Astrocyte of the spinal cord (primary cell): ENCODE measurements around the gene TSFM.

Experiments used
- DNase-seq: peaks from one replicate; pipeline ENCODE4 v3.0.0; 2011; ENCODE audit warnings: low read depth, low spot score
- H3K4me3 ChIP-seq: 2 replicates; pipeline ENCODE4 v1.5.1; 2011; ENCODE audit warnings: low read depth, mild to moderate bottlenecking, low read length, moderate library complexity
- in situ Hi-C: cut with HindIII; loops from 2 replicates; pipeline ENCODE4 v1.10.0; 2017; ENCODE audit warnings: low sequenced_read_pairs
- TF ChIP-seq, protein P1 (sequence below): IDR thresholded peaks from 2 replicates; pipeline ENCODE4 v1.5.1; 2012; ENCODE audit warnings: low read depth, mild to moderate bottlenecking, low read length, inconsistent platforms

The TSFM gene

DNA sequence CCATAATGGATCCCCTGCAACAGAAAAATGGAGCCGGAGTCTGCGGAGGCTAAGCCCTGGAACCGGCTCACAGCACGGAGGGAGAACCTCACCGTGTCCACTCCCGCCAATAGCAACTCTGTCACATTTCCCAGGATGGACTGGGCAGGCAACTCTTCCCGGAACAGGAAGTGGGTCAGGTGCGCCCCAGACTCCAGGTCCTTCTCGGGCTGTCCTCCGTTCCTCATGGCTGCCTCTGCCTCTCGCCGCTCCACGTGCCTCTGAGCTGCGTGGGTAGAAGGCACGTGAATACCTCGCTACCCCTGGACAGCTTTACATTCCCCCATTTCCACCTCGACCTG, 18.0 kb upstream of the TSFM start:
- H3K4me3 ChIP-seq: no peak overlapping the region
- no peak for DNase-seq
- TF ChIP-seq, protein P1, sequence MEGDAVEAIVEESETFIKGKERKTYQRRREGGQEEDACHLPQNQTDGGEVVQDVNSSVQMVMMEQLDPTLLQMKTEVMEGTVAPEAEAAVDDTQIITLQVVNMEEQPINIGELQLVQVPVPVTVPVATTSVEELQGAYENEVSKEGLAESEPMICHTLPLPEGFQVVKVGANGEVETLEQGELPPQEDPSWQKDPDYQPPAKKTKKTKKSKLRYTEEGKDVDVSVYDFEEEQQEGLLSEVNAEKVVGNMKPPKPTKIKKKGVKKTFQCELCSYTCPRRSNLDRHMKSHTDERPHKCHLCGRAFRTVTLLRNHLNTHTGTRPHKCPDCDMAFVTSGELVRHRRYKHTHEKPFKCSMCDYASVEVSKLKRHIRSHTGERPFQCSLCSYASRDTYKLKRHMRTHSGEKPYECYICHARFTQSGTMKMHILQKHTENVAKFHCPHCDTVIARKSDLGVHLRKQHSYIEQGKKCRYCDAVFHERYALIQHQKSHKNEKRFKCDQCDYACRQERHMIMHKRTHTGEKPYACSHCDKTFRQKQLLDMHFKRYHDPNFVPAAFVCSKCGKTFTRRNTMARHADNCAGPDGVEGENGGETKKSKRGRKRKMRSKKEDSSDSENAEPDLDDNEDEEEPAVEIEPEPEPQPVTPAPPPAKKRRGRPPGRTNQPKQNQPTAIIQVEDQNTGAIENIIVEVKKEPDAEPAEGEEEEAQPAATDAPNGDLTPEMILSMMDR: no peak
- in situ Hi-C loops: no loop called here

DNA sequence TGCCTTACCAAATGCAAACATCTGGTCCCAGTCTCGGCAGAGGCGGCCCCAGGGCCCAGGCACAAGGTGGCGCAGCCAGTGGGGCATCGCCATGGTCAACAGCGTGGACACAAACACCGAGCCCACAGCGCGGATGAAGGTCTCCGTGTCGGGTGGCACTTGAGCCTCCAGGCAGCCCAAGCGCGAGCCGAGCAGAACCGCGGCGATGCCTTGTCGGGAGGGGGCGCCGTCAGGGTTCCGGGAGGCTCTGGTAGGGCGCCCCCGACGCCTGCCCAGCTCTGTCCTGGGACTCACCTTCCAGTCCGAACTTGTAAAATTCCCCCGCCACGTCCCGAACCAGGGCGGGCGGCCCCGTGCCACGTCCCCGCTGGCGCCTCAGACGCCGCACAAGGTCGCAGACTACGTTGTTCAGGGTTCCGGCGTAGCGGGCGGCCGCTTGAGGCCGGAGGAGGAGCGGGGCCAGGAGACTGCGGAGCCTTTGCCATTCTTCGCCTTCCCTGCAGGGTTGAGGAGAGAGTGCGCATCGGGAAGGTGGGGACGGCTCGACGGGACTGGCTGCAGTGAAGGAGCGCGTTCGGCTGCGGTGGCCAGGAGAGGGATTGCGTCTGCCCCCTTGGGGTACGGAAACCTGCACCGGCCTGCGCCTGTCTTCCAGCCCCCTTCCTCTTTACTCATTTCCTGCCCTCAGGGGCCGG, 17.4 kb upstream of the TSFM start:
- no peak for DNase-seq
- TF ChIP-seq, protein P1: peak; percentile 45
- in situ Hi-C loops: no loop called here
- peak overlapping the region; percentile 17 for H3K4me3 ChIP-seq

DNA sequence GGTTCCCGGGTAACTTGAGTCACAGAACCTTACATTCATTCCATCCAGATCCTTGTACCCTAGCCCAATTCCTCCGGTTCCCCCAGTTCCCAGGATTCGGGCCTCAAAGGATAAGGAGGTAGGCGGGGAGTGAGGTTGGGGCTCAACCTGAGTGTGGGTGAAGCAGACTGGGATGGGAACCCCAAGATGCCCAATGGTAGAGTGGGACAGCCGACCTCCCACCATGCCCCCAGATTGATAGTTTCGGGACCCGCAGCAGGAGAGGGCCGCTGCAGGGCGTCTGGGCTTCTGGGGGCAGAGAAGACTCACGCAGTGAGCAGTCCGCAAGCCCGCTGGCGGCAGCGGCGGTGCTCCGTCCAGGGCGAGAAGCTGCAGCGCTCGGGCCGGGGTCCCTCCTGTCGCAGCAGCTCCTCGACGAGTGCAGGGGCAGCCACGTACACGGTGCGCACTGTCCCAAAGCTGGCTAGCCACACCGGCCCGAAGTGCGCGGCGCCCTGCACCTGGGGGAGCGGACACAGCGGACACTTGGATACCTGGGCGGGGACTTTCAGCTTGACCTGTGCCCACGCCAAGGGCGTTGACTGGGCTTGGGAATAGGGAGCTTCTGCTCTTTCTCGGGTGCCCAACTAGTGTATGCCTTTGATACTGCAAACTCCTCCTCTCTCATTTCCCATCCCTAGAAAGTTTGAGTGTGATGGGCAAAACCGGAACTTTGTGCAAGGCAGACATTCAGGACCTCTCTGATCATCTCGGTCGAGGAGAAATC, 16.7 kb upstream of the TSFM start:
- in situ Hi-C loops: no loop called here
- H3K4me3 ChIP-seq: peak overlapping the region; percentile 16
- TF ChIP-seq, protein P1: peak; percentile 0
- DNase-seq: no peak

DNA sequence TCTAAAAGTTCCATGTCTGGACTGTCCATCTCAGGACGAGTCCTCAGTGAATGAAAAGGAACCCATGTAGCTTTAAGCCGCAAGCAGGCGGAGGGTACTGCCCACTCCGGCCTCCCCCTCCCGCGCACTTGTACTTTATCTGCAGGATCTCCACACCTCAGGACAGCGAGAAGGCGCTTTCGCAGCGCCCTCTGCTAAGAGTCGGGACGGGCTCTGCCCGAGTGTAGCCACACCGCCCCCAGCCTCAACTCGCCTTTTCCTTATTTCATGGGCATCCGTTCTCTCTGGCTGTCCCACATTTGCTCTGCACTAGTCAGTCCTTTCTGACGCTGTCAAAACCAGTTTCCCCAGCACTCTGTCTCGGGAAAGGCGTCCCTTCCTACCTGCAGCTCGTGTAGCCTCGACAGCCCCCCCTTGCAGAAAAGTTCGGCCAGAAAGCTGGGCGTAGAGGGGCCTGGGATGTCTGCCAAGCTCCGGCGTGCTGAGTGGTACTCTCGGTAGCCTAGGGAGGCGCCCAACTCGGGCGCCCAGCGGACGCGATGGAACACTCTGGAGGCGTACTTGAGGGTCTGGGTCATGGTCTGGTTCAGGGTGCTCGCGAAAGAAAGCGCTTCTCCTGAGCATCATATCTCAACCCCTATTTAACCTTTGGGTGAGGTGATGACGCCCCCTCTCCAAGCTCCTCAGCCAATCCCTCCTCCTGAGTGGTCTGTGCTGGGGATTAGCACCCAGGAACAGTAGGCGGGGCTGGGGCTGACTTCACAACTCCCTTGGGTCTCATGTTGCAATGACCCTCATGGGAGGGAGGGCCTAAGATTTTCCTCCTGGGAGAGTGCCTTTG, 15.9 kb upstream of the TSFM start, which contains the start of gene CYP27B1:
CYP27B1 (minus strand) TSS at position 615 of the 841 bp plus-strand sequence; CDS start at position 578, 37 bp downstream.
- TF ChIP-seq, protein P1: no peak
- DNase-seq: no peak
- peak within 1 kb of the TSS; percentile 16 for H3K4me3 ChIP-seq
- in situ Hi-C loops: no loop called here

DNA sequence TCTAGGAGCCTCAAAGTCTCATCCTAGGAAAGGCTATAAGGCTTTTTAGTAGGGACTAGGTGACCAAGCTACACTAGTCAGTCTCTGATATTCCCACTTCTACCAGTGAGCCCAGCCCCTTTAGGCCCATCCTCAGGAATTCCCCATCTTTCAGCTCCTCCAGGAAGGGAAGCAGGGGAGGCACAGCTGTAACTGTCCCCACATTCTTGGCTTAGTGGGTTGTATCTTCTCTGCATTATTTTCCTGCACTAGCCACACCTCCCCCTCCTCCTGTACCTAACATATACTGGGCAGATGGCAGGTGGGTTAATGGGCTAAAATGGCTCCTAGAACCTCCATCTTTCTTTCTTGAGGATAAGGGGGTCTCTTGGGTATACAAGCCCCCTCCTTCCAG, 15.3 kb upstream of the TSFM start:
- no peak overlapping the region for H3K4me3 ChIP-seq
- no peak for DNase-seq
- TF ChIP-seq, protein P1: no peak
- in situ Hi-C loops: no loop called here

DNA sequence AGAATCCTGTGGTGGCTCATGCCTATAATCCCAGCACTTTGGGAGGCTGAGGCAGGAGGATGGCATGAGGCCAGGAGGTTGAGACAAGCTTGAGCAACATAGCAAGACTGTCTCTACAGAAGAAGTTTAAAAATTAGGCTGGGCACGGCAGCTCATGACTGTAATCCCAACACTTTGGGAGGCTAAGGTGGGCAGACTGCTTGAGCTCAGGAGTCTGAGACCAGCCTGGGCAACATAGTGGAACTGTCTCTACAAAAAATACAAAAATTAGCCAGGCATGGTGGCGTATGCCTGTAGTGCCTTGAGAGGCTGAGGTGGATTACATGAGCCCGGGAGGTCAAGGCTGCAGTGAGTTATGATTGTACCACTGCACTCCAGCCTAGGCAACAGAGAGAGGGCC, 14.7 kb upstream of the TSFM start:
- TF ChIP-seq, protein P1: no peak
- no peak for DNase-seq
- in situ Hi-C loops: no loop called here
- H3K4me3 ChIP-seq: no peak overlapping the region
